ENCODE measurements around the gene KIF18B. TPM values are rescaled to one million over a fixed set of nuclear protein-coding genes. Genes with fewer than 3 reads are reported as not detected.

KIF18B gene
- total and polyA plus RNA-seq, 10 of the 15 experiments (the other 5 are each of a cell fraction or from before 2014, with no cell fraction given) = 2.8 to 46.2 (median 20.5) TPM

DNA sequence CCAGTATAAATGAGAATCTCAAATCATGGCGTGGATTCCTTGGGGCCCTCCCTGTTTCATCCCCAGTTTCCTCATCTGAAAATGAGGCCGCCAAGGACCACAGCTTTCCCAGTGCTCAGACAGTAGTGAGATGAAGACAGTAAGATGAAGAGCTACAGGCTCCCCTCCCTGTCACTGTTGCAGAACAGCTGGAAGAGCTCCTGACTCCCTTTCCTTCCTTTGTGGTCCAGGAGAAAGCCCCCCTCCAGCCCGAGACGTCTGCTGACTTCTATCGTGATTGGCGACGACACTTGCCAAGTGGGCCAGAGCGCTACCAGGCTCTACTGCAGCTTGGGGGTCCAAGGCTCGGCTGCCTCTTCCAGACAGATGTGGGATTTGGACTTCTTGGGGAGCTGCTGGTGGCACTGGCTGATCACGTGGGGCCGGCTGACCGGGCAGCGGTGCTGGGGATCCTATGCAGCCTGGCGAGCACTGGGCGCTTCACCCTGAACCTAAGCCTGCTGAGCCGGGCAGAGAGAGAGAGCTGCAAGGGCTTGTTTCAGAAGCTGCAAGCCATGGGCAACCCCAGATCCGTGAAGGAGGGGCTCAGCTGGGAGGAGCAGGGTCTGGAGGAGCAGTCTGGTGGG is 45.3 kb downstream of the KIF18B start:
- no TSS peak for BruUV-seq (replicated peaks)
- Histone ChIP-seq H3K9me3 (replicated peaks; ENCODE audit: control insufficient read depth, insufficient read depth, low read length) (no peaks in the 10 kb centered on the region), H3K9ac (ENCODE audit: control insufficient read depth, insufficient read depth, low read length) (no peak overlapping the region), H3K79me2 (ENCODE audit: control insufficient read depth, insufficient read depth, low read length) (peaks cover 19% of the 10 kb centered on the region), H4K20me1 (ENCODE audit: control insufficient read depth, insufficient read depth) (no peaks in the 10 kb centered on the region), H2AFZ (ENCODE audit: control insufficient read depth, low read depth, low read length) (no peak overlapping the region), H3K4me1 (ENCODE audit: control insufficient read depth, insufficient read depth, low read length) (peaks cover 5% of the 10 kb centered on the region), H3K4me3 (no peak overlapping the region), H3K27me3 (replicated peaks in 1 of 2; ENCODE audit: control insufficient read depth in 2 of 2, insufficient read depth in 2 of 2, low read length in 1 of 2) (no peaks in the 10 kb centered on the region), H3K36me3 (ENCODE audit: control insufficient read depth in 2 of 2, insufficient read depth in 2 of 2, low read length in 1 of 2) (no peaks in the 10 kb centered on the region), H3K27ac (ENCODE audit: control insufficient read depth, insufficient read depth) (no peak overlapping the region), H3K4me2 (ENCODE audit: control insufficient read depth, insufficient read depth) (no peak overlapping the region)
- SMC1A ChIA-PET (ENCODE audit: uncharacterized antibody, unreplicated experiment) = interaction anchor here (0.9 to 1.4 kb wide), 2 partner anchors 18 to 260 kb away, joined by 3 to 4 read pairs; partner anchors contain the start of gene HEXIM2
- CTCF ChIA-PET = interaction anchor here (0.8 to 3.6 kb wide), 8 partner anchors 9 to 271 kb away, joined by 3 to 15 read pairs (median 4); partner anchors contain the start of gene ACBD4
- 54% methylated on average over 17 of the region's 17 CpGs for WGBS (ENCODE audit: insufficient coverage, insufficient replicate concordance, low lambda C conversion rate, missing lambda C conversion rate)
- intact Hi-C loops (cut with micrococcal nuclease; ENCODE audit: unreplicated experiment) (no loop called here), in situ Hi-C loops (cut with MboI) (no loop called here)
- RAD21 ChIA-PET (ENCODE audit: unreplicated experiment) = interaction anchor here (0.8 to 1.0 kb wide), 2 partner anchors 16 to 233 kb away, joined by 3 read pairs; partner anchors contain the start of gene ACBD4
- FAIRE-seq (no peak), DNase-seq (ENCODE audit: low read depth, low spot score) (no peak), ATAC-seq (no peak)
- TF ChIP-seq, protein P1, sequence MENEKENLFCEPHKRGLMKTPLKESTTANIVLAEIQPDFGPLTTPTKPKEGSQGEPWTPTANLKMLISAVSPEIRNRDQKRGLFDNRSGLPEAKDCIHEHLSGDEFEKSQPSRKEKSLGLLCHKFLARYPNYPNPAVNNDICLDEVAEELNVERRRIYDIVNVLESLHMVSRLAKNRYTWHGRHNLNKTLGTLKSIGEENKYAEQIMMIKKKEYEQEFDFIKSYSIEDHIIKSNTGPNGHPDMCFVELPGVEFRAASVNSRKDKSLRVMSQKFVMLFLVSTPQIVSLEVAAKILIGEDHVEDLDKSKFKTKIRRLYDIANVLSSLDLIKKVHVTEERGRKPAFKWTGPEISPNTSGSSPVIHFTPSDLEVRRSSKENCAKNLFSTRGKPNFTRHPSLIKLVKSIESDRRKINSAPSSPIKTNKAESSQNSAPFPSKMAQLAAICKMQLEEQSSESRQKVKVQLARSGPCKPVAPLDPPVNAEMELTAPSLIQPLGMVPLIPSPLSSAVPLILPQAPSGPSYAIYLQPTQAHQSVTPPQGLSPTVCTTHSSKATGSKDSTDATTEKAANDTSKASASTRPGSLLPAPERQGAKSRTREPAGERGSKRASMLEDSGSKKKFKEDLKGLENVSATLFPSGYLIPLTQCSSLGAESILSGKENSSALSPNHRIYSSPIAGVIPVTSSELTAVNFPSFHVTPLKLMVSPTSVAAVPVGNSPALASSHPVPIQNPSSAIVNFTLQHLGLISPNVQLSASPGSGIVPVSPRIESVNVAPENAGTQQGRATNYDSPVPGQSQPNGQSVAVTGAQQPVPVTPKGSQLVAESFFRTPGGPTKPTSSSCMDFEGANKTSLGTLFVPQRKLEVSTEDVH (IDR thresholded peaks at IDR 0.05; ENCODE audit: low read depth, partially characterized antibody) = no peak
- POLR2A ChIA-PET = no interaction called here

GRCh38 chr17:44901411-44901921 is 46.1 kb downstream of the KIF18B start:
- Histone ChIP-seq H3K79me2 (ENCODE audit: control insufficient read depth, insufficient read depth, low read length) (peaks cover 24% of the 10 kb centered on the region), H3K4me2 (ENCODE audit: control insufficient read depth, insufficient read depth) (no peak overlapping the region), H3K27me3 (replicated peaks in 1 of 2; ENCODE audit: control insufficient read depth in 2 of 2, insufficient read depth in 2 of 2, low read length in 1 of 2) (no peaks in the 10 kb centered on the region), H3K4me3 (no peak overlapping the region), H3K9me3 (replicated peaks; ENCODE audit: control insufficient read depth, insufficient read depth, low read length) (no peaks in the 10 kb centered on the region), H3K4me1 (ENCODE audit: control insufficient read depth, insufficient read depth, low read length) (peaks cover 3% of the 10 kb centered on the region; the same call in 1 of the 2 replicates), H3K9ac (ENCODE audit: control insufficient read depth, insufficient read depth, low read length) (no peak overlapping the region), H3K36me3 (ENCODE audit: control insufficient read depth in 2 of 2, insufficient read depth in 2 of 2, low read length in 1 of 2) (no peaks in the 10 kb centered on the region), H4K20me1 (ENCODE audit: control insufficient read depth, insufficient read depth) (no peaks in the 10 kb centered on the region), H2AFZ (ENCODE audit: control insufficient read depth, low read depth, low read length) (no peak overlapping the region), H3K27ac (ENCODE audit: control insufficient read depth, insufficient read depth) (no peak overlapping the region)
- in situ Hi-C loops (cut with MboI) = no loop called here
- FAIRE-seq = no peak
- 29% methylated on average over 4 of the region's 4 CpGs for WGBS (ENCODE audit: insufficient coverage, insufficient replicate concordance, low lambda C conversion rate, missing lambda C conversion rate)
- ChIA-PET RAD21 (ENCODE audit: unreplicated experiment) (interaction anchor here (1.0 to 1.5 kb wide), 2 partner anchors 12 to 234 kb away, joined by 3 read pairs; partner anchors contain the start of gene ACBD4), CTCF (interaction anchor here (0.7 to 3.6 kb wide), 6 partner anchors 10 to 234 kb away, joined by 3 to 15 read pairs (median 6); partner anchors contain the start of gene ACBD4), SMC1A (ENCODE audit: uncharacterized antibody, unreplicated experiment) (interaction anchor here (0.8 kb wide), 1 partner anchor 23 kb away, joined by 3 read pairs; no protein-coding TSS in a partner anchor), POLR2A (no interaction called here)
- ATAC-seq = no peak
- TF ChIP-seq SMAD1 (IDR thresholded peaks at IDR 0.05; ENCODE audit: low read depth, partially characterized antibody) (no peak), BRCA1 (IDR thresholded peaks at IDR 0.05; ENCODE audit: low read depth, low read length) (no peak)
- TF ChIP-seq, protein P1 (IDR thresholded peaks at IDR 0.05; ENCODE audit: low read depth, partially characterized antibody) = no peak
- BruUV-seq (replicated peaks) = no TSS peak
- intact Hi-C loops (cut with micrococcal nuclease; ENCODE audit: unreplicated experiment) = no loop called here
- DNase-seq (ENCODE audit: low read depth, low spot score) = no peak

All from GM12878 (cell line).